Measurements from ENCODE around the gene MGAM2.

Gene MGAM2

GRCh38 chr7:142123184-142123583 is 11.7 kb downstream of the MGAM2 start:
- DNase-seq = no peak

GRCh38 chr7:142125256-142125955 is 13.9 kb downstream of the MGAM2 start:
- no peak for DNase-seq

DNA sequence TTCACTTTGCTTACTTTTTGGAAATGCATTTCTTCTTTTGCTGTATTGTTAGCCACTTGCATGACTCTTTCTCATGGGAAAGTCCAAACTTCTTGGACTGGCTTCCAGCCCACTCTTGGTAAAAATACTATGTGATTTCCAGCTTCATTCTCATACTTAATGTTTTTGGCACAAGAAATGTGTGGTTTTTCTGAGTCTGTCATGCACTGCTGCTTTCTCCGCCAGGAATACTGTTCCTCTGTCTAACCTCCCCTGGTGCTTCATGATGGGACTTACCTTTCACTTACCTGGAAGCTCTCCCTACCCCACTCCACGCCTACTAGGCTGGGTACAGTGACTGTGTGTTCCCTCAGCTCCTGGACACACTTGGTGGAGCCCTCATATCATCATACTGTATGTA is 18.7 kb downstream of the MGAM2 start:
- no peak for DNase-seq

DNA sequence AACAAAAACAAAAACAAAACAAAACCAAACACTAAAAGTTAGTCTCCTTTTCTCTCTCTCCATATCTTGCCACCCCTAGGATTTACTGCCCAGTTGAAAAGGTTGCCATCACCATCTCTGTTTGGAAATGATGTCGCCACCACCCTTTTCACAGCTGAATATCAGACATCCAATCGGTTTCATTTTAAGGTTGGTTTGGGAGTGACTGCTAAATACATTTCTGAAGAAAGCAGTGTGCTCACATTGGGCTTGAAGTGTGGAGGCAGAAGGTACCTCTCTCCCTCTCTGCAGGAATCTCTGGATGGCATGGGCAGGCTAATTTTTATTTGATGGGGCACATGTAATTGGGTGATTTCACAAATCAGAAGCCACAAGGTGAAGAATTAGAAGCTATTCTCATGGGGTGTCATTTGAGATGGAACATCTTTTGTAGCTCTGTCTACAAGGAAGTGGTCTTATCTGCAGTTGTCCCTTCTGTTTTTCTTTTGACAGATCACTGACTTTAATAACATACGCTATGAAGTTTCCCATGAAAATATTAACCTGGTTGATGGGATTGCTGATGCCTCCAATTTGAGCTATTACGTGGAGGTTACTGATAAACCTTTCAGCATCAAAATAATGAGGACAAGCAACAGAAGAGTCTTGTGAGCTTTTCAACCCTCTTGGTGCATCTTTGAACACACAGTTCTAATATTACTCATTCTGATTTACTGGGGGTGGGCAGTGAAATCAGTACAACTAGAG is 20.1 kb downstream of the MGAM2 start:
- no peak for DNase-seq

DNA sequence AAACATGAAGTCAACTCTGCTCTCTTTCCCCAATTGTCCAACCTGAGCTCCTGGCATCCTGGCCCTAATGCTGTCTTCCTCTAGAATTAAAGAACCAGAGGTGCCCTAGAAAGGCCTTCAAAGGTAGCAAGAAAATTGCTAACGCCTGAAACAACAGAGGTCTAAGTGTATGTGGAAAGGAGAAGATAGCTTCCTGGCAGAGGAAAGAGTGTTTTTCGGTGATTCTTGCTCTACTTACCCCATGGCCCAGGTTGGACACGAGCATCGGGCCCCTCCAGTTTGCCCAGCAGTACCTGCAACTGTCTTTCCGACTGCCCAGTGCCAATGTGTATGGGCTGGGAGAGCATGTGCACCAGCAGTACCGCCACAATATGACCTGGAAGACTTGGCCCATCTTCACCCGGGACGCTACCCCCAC is 22.2 kb downstream of the MGAM2 start:
- DNase-seq = no peak

DNA sequence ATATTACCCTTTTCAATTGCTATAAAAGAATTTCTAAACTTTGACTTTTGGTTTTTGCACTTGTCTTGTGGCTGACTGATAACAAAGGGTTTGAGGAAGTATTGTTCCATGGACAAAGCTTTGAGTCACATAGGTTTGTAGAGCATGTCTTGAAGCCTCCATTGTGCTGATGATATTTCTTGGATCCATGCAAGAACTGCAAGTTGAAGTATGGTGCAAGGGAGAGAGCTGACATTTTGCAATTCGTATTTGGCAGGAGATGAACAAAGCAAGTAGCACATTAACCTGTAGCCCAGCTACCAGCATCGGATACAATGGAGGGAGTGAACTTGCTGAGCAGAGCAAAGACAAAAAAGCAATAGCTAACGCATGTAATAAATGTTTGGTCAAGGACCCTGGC is 23.4 kb downstream of the MGAM2 start:
- no peak for DNase-seq

- no peak for DNase-seq
Observed at GRCh38 chr7:142138996-142139395, 27.5 kb downstream of the MGAM2 start.

- DNase-seq = no peak
Observed at GRCh38 chr7:142139597-142140400, 28.3 kb downstream of the MGAM2 start.

- DNase-seq = no peak
Observed at GRCh38 chr7:142140401-142140959, 29.0 kb downstream of the MGAM2 start.

GRCh38 chr7:142142702-142143101 is 31.2 kb downstream of the MGAM2 start:
- no peak for DNase-seq

GRCh38 chr7:142146124-142146523 is 34.6 kb downstream of the MGAM2 start:
- DNase-seq = no peak

DNA sequence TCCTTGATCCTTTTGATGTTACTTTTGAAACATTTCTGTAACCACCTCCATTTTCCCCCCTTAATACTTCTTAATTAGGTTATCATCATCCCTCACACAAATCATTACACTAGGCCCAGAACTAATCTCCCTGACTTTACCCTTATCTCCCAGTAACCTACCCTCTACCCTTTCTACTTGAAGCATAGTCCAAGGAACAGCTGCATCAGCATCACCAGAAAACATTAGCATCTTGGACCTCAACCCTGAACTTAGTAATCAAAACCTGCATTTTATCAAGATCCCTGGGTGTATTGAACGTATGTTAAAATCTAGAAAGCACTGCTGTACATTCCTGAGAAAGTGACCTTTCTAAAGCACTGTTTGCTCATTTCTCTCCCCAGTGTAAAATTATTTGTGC is 38.8 kb downstream of the MGAM2 start:
- no peak for DNase-seq

DNA sequence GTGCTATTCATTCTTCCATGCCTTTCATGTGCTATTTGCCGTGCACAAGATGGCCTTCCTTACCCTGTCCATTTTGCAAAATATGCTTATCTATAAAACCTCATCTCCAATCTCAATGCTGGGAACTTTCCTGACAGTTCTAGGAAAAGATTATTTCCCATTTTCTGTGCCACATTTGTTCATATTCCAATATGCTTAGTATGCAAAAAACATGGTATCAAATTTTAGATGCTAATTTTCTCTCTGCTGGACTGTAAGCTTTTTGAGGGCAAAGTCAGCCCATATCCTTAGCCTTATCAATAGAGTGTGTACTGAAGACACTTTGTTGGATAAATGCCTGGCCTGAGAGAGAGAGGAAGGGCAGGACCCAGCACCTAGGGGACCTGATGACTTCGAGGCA is 39.4 kb downstream of the MGAM2 start:
- no peak for DNase-seq

DNA sequence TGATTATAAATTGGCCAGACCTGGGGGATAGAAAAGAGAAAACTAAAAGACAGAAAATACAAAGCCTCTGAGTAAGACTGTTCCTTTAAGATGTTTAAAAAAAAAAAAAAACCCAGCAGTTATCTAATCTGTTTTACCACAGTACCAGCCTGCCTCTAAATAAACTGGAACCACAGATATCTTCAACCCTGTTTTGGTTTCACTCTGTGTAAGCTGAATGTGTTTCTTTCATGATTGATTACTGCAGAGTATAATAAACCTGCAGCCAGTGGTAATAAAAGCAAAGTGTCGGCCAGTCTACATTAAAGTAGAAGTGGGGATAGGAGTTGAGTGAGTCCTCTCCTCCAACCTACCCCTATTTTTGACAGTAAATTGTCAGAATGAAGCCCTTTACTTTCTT is 40.6 kb downstream of the MGAM2 start:
- DNase-seq = no peak

DNA sequence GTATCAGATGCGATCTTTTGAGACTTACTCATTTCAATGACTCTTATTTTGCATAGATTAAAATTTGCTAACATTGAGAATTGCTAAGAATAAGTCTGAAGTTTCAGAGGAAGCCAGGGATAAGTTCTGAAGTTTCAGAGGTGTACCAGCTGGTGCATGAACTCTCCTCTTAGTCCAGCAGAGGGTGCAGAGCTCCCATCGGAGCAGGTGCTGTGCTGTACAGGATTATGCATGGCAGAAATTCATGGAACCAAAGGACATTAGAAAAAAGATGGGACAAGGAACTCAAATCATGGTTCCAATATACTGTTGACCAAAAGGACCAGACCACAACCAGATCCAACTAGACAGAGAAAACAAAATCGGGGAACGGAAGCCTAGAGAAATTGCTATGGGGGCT is 41.9 kb downstream of the MGAM2 start:
- no peak for DNase-seq

DNA sequence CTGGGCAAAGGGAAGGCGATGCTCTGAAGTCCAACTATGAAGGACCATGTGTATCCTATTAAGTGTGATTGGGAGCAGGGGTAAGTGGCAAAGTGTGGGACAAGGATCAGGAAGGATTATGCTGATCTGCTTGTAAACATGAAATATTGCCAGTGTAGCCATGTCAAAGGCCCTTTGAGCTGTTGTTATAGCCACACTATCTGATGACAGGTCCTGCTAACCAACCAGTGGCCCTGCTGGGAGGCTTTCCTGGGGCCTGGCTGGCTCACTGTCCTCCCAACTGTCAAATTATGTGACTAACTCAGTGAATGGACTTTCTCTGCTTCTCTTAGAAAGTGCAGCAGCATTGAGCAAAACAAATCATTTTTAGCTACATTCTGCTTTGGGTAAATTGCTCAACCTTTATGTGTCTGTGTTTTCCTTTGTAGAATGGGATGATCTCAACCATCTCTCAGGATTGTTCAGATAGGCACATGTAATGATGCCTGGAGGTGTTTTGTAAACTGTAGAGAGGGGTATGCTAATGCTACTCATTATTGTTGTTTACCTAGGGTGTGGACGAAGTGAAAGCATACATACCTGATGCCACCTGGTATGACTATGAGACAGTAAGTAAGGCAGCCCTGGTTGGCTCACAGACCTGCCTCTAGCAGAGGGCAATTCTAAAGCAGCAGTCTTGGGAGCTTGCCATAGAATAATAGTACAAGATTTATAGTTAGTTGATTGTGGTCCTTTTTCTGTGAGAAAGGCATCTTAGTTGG is 47.4 kb downstream of the MGAM2 start:
- DNase-seq = no peak

DNA sequence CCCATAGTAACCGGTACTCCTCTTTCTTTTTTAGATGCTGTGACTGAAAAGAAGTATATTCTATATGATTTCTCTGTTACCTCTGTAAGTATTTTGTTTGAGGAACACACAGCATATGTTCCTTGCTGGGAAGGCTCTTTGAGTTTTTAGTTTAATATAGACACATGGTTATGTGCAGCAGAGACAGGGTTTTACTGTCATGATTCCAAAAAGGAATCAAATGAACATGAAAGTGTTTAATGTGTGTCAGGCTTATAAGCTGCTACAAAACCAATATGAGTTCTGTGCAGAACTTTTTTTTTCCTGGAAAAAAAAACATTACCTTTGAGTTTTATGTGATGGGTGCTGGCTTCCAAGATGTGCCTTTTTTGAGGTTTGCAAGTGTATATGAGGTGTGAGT is 50.4 kb downstream of the MGAM2 start:
- DNase-seq = no peak

- no peak for DNase-seq
Observed at GRCh38 chr7:142168746-142169145, 57.2 kb downstream of the MGAM2 start.

- no peak for DNase-seq
Observed at GRCh38 chr7:142172932-142173331, 61.4 kb downstream of the MGAM2 start.

DNA sequence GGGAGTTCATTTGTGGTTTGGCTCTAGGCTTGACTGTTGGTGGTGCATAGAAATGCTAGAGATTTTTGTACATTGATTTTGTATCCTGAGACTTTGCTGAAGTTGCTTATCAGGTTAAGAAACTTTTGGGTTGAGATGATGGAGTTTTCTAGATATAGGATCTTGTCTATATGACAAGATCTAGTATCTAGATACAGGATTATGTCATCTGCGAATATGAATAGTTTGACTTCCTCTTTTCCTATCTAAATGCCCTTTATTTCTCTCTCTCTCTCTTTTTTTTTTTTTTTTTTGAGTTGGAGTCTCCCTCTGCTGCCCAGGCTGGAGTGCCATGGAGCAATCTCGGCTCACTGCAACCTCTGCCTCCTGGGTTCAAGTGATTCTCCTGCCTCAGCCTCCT is 62.9 kb downstream of the MGAM2 start:
- DNase-seq = no peak

DNA sequence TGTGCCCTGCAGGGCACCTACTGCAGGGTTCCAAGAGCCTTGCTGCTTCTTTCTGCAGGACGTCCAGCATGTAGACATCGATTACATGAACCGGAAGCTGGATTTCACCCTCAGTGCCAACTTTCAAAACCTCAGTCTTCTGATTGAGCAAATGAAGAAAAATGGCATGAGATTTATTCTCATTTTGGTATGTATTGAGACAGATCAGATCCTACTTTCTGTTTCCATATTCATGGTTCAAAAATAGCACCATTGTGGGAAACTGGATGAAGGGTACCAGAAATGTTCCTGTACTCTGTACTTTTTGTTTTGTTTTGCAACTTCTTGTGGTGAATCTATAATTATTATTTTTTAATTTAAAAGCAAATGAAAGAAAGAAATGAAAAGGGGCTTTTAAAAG is 64.1 kb downstream of the MGAM2 start:
- no peak for DNase-seq

DNA sequence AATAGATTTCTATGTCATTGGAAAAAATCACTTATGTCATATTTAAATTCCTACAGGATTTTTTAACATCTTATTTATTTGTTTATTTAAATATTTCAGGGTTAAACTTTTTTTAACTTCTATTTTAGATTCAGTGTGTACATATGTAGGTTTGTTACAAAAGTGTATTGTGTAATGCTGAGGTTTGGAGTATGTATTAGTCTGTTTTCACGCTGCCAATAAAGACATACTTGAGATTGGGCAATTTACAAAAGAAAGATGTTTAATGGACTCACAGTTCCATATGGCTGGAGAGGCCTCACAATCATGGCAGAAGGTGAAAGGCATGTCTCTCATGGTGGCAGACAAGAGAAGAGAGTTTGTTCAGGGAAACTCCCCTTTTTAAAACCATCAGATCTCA is 65.4 kb downstream of the MGAM2 start:
- no peak for DNase-seq

- no peak for DNase-seq
Observed at GRCh38 chr7:142177869-142178268, 66.4 kb downstream of the MGAM2 start.
